ENCODE data around the gene FARS2.
A peak's percentile ranks its signal among the peaks of the same experiment; 100 is the strongest.

The FARS2 gene

DNA sequence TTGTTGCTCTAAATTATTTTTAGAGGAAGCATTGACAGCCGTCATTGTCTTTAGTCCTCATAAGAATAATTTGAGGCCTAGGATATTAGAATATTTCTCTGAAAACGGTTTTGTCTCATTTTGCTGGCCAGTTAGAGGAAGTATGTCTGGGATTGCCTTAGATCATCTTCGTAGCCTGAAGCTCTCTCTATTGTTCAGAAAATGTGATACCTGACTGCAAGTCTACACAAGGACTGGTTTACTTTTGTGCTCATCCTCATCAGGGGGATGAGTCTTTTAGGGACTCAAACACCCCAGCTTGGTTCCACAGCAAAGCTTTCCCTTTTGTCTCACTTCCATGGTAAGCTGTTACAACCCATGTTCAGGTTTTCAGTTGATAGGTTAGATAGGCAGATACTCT, 141.8 kb downstream of the FARS2 start:
- no peak overlapping the region for H3K4me3 ChIP-seq (ENCODE audit: low read depth, low read length)
- no peak for DNase-seq (ENCODE audit: low read depth)

DNA sequence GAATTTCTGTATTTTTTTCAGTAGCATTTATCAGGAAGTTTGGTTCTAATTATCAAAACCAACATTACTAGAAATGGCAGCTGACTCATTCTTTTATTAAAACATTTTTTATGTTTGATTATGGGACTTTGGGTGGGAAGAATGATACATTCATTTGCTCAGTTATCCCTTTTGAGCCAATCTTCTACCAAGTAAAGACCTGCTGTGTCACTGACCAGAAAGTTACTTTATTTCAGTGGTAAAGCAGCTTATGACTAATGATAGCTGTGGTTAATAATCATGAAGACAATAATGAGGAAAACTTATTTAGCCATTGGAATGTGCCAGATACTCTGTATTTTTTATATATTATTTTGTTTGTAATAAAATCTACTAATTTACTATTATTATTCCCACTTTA, 142.3 kb downstream of the FARS2 start:
- DNase-seq (ENCODE audit: low read depth): no peak
- no peak overlapping the region for H3K4me3 ChIP-seq (ENCODE audit: low read depth, low read length)

DNA sequence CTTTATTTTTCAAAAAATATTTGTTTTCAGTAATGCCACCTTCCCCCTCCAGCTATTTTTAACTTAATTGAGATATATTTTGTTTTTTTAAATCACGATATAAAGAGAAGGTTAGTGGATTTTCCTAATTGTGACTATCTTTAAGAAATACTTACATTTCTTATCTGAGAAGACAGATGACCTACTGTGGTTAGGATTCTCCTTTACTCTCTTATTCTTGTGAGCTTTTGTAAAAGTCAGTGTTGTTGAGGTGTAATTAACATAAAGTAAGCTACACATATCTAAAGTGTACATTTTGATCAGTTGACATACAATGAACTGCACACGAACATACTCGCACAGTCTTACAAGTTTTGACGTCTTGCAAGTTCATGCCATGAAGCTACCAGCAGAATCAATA, 144.7 kb downstream of the FARS2 start:
- no peak overlapping the region for H3K4me3 ChIP-seq (ENCODE audit: low read depth, low read length)
- no peak for DNase-seq (ENCODE audit: low read depth)

DNA sequence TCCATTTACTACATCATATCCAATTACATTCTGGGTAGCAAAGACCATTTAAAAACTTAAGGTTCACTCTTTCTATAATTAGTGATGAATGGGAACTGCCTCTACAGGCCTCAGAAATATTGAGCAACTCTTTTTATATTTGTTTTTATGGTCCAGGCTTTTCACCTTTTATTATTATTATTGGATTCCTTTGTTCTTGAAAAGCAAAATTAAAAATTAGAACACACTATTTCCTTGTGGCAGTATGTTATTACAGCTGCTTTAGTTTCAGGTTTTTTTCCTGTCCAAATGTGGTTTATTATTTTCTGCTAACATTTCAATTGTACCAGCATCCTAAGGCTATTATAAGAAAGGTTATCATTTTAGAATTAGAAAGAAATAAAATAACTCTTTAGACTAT, 150.1 kb downstream of the FARS2 start:
- H3K4me3 ChIP-seq (ENCODE audit: low read depth, low read length): no peak overlapping the region
- DNase-seq (ENCODE audit: low read depth): no peak

DNA sequence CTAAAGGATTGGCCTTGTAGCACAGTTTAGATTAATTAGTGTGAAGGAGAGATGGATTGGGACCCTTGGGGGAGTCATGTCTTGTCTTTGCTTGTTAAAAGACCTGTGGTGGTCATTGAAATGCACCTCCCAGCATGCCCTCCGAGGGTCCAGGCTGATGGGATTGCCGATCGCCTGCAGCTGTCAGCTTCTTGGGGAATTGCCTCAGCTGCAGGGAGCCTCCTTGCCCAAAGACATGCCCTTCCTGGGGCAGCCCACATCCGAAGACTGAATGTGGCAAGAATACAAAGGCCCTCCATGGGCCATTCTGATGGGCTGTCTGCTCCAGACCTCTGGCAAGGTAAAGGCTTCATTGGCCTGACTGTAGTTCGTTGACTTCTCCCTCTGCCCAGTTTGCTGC, 150.7 kb downstream of the FARS2 start:
- DNase-seq (ENCODE audit: low read depth): no peak
- no peak overlapping the region for H3K4me3 ChIP-seq (ENCODE audit: low read depth, low read length)

- no peak for DNase-seq (ENCODE audit: low read depth)
- no peak overlapping the region for H3K4me3 ChIP-seq (ENCODE audit: low read depth, low read length)
Observed at GRCh38 chr6:5412663-5413062, 151.3 kb downstream of the FARS2 start.

- DNase-seq (ENCODE audit: low read depth): no peak
- H3K4me3 ChIP-seq (ENCODE audit: low read depth, low read length): no peak overlapping the region
Observed at GRCh38 chr6:5416250-5416649, 154.9 kb downstream of the FARS2 start.

- no peak overlapping the region for H3K4me3 ChIP-seq (ENCODE audit: low read depth, low read length)
- no peak for DNase-seq (ENCODE audit: low read depth)
Observed at GRCh38 chr6:5422321-5422915, 161.1 kb downstream of the FARS2 start.

- H3K4me3 ChIP-seq (ENCODE audit: low read depth, low read length): no peak overlapping the region
- no peak for DNase-seq (ENCODE audit: low read depth)
Observed at GRCh38 chr6:5423251-5423650, 161.9 kb downstream of the FARS2 start.

GRCh38 chr6:5424726-5425125, 163.4 kb downstream of the FARS2 start:
- H3K4me3 ChIP-seq (ENCODE audit: low read depth, low read length): no peak overlapping the region
- no peak for DNase-seq (ENCODE audit: low read depth)

GRCh38 chr6:5425267-5425666, 164.0 kb downstream of the FARS2 start:
- no peak overlapping the region for H3K4me3 ChIP-seq (ENCODE audit: low read depth, low read length)
- DNase-seq (ENCODE audit: low read depth): no peak

DNA sequence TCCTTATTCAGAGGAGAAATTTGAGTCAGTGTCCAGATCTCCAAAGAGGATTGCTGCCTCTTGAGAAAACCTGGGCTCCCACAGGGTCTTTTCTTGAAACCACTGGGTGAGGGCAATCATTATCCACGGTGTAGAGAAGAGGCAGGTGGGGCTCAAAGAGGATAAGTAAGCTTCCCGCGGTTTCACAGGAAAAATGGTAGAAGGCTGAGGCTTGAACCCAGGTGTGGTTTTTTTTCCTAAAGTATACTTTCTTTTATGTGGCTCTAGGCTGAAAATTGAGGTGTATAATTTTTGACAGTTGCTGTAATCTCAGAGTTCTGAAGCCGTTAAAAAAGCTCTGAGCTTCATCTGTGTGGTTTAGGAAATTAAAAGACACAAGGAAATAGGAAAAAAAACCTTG, 164.5 kb downstream of the FARS2 start:
- no peak overlapping the region for H3K4me3 ChIP-seq (ENCODE audit: low read depth, low read length)
- DNase-seq (ENCODE audit: low read depth): no peak

DNA sequence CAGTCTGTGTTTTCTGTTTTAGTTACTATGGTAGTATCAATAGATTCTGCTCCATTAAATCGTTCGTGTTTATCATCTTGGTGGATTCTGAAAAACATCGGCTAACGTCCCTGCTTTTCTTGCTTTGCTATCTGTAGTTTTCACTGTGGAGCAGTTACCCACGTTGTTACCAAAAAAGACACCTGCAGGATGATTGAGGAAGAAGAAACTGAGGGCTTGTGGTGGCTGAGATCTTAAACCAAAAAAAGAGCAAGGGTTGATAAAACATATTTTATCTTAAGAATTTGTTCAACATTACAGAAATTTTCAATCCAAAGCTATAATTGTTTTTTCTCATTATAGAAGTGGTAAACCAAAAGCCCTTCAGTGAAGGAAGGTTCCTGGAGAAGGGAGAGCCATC, 166.3 kb downstream of the FARS2 start:
- H3K4me3 ChIP-seq (ENCODE audit: low read depth, low read length): no peak overlapping the region
- no peak for DNase-seq (ENCODE audit: low read depth)

DNA sequence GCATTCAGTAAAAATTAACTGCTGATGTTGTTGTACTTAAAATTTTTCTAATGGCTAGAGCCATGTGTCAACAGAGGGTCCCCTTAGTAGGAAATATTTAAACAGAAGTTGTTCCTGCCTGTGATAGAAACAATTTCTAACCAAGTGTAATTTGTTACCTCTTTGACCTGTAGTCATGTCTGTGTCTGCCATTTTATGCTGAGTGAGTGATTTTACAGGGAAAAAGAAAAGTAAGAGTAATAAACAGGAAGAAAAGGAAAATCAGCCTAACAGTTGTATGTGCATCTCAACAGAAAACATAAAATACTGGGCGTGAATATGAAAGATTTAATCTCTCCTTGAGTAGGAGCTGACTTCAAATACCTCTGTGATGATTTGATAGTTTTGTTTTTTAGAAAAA, 172.0 kb downstream of the FARS2 start:
- no peak overlapping the region for H3K4me3 ChIP-seq (ENCODE audit: low read depth, low read length)
- no peak for DNase-seq (ENCODE audit: low read depth)

GRCh38 chr6:5435449-5435848, 174.1 kb downstream of the FARS2 start:
- DNase-seq (ENCODE audit: low read depth): peak; percentile 48

DNA sequence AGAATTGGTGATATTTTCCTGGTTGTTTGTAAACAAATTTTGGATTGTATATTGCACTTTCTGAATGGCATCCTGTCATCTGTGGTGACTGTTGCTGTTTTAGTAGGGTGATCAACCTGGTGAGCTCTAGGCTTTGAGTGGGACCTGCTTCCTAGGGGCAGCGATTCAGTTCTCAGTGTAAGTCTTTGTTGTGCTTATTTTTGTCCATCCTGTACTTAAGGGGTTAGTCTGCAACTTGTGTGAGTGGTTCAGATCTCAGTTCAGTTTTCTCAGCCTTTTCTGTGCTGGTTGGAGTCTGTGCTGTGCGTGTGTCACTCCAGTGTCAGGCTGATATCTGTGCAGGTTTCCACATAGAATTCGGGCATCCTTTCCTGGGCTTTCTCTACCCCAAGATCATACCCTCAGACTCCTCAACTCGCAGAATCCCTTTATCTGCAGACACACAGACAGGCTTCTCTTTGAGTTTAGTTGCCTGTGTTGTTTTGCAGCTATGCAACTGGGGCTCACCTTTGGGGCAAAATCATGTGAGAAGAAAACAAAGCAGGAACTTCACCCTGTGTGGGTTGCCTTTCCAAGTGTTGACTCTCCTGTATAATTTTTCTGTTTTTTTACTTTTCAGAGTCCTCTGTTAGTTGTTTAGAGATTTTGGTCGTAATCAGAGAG, 177.7 kb downstream of the FARS2 start:
- no peak for DNase-seq (ENCODE audit: low read depth)

More at GRCh38 chr6:5435449-5435848, 174.1 kb downstream of the FARS2 start:
- no peak overlapping the region for H3K4me3 ChIP-seq (ENCODE audit: low read depth, low read length)

GRCh38 chr6:5439749-5440148, 178.4 kb downstream of the FARS2 start:
- H3K4me3 ChIP-seq (ENCODE audit: low read depth, low read length): no peak overlapping the region
- no peak for DNase-seq (ENCODE audit: low read depth)

More for the DNA sequence above, 177.7 kb downstream of the FARS2 start:
- no peak overlapping the region for H3K4me3 ChIP-seq (ENCODE audit: low read depth, low read length)

DNA sequence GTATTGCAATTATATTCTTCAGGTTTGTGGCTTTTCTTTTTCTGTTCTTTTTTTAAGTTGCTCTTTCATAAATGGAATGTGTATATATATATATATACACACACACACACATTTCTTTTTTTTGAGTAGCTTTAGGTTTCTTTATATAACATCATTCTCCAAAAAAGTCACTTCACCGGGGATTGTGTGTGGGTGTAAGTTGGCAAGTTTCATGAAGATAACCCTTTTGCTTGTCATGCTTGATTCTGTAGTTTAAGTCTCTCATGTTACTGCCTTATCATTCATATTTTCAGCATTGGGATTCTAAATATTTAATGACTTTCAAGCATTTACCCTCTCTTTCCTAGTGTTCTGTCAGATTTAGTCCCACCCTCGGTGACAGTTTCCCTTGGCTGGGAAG, 181.0 kb downstream of the FARS2 start:
- no peak for DNase-seq (ENCODE audit: low read depth)
- H3K4me3 ChIP-seq (ENCODE audit: low read depth, low read length): no peak overlapping the region

DNA sequence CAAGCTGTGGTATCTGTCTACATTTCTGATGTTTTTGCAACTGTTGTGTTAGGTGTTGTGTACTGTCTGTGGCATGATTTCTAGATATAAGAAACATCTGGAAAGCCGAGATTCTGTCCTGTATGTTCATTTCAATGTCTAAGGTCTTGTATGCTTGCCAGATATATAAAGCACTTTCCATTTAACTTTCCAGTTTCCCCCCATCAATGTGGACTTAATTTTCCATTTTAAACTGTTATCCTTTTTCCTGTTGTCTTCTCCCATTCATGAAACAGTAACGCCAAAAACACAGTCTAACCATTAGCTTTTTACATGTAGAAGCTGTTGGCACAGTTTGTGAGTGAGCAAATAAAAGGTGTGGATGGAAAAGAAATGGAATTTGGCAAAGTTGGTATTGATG, 181.6 kb downstream of the FARS2 start:
- no peak for DNase-seq (ENCODE audit: low read depth)
- H3K4me3 ChIP-seq (ENCODE audit: low read depth, low read length): no peak overlapping the region

- DNase-seq (ENCODE audit: low read depth): no peak
- H3K4me3 ChIP-seq (ENCODE audit: low read depth, low read length): no peak overlapping the region
Observed at GRCh38 chr6:5443491-5443890, 182.2 kb downstream of the FARS2 start.

DNA sequence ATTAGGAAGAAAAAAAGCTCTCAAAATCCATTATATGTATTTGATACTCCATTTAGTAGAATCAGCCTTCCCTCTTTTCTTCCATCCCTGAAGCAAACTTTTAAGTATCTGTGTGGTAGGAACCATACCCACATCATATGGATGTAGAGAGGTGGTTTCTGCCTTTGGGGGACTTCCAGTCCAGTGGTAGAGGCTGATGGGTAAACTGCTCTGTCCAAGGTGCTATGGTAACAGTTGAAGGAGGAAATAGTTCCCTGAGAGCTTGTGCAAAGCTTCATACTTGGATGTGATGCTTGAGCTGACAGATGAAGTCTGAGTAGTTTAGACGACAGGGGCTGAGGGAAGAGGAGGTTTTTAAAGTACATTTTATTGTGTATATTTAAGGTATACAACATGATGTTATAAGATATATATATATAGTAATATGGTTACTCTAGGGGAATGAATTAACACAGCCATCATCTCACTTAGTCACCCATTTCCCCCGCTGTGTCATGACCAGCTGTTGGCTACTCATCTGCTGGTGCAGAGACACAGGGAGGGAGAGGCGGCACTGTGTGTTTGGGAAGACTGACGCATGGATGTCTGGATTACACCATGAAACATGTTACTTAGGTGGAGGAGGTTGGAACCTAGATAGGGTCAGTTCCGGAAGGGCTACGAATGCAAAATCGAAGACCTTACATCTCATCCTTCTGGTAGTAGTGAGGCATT, 185.2 kb downstream of the FARS2 start:
- DNase-seq (ENCODE audit: low read depth): no peak
- no peak overlapping the region for H3K4me3 ChIP-seq (ENCODE audit: low read depth, low read length)

All from skeletal muscle cell (primary cell).